ENCODE data around the gene AKR1C1.
"Not testable (repeated sequence)": the region's sequence is repeated elsewhere in the genome, so short reads cannot be mapped to it uniquely, and the experiment has no call there.

AKR1C1 gene

DNA sequence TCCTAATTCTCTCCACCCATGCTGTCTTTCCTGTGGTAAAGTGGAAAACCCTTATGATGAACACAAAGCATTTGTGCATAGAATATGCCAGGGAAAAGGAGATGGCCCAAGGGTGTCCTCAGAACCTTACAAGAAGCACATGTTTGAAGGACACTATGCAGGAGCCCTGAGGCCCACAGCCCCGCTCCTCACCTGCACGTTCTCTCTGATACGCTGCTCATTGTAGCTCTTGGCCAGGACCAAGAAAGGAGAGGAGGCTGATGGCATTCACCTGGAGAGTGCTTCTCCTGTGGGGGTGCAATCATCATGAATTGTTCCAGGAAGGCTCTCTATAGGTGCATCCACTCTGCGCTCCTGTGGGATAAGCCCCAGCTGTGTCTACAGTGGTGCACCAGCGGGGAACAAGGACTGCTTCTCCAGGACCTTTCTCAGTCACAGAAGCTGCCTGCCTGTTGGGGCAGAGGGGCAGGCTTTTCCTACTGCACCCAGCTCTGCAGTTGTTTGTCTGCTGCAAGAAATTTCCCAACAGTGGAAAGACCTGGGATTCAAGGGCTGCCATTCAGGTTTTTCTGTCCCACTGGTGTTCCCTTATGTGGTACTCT, 20.5 kb downstream of the AKR1C1 start:
- DNase-seq (ENCODE audit: low read depth in 2 of 2): no peak

DNA sequence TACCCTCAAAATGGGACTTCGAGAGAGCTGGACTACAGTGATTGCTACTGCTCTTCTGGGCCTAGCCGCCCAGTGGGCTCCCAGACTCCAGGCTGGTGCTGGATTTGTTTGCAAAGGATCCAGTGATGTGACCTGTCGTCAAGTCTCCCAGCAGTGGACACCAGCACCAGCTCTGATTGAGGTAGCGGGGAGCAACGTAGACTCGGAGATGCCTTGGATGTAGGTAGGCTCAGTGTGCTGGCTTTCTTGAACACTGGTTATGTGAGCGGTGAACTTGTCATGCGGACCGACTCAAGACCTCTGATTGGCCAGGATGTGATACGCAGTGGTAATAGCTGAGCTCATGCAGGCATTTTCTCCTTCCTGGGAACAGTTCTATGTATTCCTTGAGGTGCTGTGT, 21.0 kb downstream of the AKR1C1 start:
- DNase-seq (ENCODE audit: low read depth in 2 of 2): no peak

DNA sequence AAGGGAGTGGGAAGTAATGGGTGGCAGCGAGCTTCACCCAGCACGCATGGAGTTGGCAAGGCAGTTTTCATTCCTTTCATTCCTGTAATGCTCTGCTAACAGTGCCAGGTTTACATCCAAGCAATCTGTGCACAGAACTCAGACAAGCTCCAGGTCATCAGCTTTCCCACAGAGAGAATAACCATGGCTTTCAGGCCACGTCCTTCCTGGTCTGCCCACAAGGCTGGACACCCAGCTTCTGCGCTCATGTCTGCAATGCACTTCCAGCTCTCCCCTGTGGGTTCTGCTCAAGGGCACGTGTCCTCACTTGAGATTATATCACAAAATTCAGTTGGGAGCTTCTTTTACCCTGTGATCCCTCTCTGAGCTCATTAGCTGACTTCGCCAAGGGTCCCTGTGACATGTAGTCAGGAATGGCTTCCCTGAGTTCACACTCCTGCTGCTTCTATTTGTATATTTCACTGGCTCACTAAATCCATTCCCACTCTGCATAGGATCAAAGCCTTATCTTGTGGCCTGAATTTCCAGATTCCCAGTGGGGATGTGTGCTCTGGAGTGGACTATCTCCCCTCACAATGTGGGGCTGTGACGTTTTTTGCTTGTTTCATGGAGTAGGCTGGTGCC, 21.9 kb downstream of the AKR1C1 start:
- DNase-seq (ENCODE audit: low read depth in 2 of 2): no peak

DNA sequence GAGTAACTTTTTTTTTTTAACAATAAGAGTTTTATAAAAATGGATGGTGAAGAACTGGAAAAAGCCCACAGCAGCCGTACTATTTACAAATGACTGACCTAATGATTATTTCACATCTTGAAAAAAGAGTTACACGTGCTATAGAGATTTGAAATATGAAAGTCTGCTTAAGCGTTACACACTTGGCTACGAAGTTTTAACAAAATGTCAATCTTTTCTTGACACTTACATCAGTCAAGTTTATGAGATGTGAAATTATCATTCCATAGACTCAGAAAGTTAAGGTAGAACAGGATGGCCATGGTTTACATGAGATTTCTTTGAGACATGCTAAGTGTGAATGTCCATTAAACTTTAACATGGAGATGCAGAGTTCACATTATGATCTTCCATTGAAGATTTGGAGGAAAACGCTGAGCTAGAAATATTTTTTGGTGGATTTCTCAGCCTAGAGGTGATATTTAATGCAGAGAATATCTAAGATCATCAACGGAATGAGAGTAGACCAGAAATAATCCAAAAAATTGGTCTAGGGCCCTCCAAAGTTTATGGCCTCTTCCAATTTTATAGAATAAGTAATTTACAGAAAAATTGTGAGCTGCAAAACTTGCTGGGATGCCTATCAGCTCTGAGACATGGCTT, 24.9 kb downstream of the AKR1C1 start:
- not testable (repeated sequence) for DNase-seq (ENCODE audit: low read depth in 2 of 2)

DNA sequence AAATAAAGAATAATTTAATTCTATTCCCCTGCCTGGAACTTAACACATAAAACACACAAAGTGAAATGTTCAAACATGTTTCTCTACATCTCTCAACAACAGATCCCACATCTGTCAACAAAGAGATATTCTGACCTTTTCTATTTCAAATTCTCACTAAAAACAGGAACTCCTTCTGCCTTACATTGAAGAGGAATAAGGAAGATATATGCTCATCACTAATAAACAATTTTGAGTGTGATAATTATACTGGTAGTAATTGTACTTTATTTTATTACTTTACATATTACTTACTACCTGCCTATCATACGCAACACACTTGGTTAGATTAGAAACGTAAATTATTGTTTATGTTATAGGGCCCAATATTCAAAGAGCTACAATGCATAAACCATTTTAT, 27.0 kb downstream of the AKR1C1 start:
- DNase-seq (ENCODE audit: low read depth in 2 of 2): no peak

DNA sequence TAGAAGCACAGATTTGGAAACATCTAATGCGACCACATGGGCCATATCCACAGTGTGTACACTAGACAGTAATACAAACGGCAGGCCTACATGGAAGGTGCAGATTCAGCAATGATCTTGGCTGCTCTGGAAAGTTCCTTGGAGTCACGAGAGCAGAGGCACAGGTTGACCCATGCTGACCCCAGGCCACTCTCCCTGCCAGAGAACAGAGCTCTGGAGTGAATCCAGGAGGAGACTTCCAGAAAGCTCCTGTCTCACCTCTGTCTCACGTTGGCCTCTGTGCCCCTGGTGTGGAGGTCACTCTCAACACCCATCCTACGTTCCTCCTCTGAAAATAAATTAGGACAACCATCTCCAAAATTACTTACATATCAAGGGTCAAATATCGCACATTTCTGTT, 28.2 kb downstream of the AKR1C1 start:
- DNase-seq (ENCODE audit: low read depth in 2 of 2): not testable (repeated sequence)

DNA sequence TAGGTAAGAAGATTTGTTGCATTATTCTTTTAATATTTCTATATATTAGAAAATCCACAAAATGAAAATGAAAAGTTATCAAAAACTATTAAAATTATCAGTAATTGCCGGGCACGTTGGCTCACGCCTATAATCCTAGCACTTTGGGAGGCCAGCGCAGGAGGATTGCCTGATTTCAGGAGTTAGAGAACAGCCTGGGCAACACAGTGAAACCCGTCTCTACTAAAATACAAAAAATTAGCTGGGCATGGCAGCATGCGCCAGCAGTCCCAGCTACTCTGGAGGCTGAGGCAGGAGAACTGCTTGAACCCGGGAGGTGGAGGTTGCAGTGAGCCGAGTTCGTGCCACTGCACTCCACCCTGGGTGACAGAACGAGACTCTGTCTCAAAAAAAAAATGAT, 29.3 kb downstream of the AKR1C1 start:
- not testable (repeated sequence) for DNase-seq (ENCODE audit: low read depth in 2 of 2)

DNA sequence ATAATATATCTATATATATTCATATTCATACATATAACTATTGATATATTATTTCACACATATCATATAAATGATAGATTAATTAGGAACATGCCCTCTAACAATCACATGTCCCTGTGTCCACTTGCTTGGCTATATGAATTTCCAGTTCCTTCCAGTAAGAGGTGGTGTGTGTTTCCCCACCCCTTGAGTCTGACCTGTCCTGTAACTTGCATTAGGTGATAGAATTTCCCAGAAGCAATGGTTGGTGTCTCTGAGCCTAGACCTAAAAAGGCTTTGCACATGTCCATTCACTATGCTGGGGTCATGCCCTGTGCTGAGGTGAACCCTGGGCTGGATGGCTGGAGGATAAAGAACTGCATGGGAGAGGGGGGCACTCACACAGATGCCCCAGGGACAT, 31.0 kb downstream of the AKR1C1 start:
- not testable (repeated sequence) for DNase-seq (ENCODE audit: low read depth in 2 of 2)

DNA sequence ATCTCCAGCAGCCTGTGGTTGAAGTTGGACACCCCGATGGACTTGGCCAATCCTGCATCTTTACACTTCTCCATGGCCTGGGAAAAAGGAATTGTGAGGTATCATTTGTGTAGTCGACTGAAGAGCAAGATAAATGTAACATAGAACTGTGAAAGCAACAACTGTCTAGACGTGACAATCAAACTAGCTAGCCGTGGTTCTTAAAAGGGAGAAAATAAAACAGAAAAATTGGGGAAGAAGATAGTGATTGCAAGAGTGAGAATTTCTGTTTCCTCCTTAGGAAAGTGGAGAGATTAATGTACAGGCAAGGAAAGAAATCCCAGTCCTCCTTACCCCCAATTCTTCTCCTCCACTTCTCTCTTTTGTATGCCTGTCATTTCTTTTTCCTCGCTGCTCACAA, 35.5 kb downstream of the AKR1C1 start:
- no peak for DNase-seq (ENCODE audit: low read depth in 2 of 2)

DNA sequence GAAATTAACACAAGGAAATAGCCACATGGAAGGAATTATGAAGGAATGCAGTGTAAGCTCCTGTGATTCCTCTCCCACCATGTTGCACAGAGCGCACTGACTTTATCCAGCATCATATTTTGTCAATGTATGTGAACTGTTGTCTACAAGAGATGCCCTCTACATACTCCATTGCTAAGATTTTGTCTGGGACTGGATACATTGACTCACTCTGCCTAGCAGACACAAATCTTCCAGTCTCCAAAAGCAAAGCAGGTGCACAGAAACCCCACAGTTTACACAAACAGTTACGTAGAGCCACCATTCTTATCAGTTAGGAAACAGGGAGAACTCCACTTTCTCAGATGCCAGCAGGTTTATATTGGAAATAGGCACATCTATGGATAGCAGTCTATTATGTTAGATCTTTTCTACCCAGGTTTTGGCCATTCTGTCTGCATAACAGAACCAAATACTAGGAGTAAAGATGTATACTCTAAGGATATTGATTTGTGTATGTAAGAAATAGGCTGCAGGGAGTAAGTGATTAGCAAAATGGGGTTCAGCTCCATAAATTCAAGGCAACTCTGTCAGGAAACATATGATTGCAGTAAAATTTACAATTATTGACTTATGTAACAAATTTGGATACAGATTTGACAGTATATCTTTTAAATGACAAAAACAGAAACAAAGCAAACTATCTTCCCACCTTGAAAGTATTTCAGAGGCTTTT, 39.0 kb downstream of the AKR1C1 start:
- no peak for DNase-seq (ENCODE audit: low read depth in 2 of 2)

DNA sequence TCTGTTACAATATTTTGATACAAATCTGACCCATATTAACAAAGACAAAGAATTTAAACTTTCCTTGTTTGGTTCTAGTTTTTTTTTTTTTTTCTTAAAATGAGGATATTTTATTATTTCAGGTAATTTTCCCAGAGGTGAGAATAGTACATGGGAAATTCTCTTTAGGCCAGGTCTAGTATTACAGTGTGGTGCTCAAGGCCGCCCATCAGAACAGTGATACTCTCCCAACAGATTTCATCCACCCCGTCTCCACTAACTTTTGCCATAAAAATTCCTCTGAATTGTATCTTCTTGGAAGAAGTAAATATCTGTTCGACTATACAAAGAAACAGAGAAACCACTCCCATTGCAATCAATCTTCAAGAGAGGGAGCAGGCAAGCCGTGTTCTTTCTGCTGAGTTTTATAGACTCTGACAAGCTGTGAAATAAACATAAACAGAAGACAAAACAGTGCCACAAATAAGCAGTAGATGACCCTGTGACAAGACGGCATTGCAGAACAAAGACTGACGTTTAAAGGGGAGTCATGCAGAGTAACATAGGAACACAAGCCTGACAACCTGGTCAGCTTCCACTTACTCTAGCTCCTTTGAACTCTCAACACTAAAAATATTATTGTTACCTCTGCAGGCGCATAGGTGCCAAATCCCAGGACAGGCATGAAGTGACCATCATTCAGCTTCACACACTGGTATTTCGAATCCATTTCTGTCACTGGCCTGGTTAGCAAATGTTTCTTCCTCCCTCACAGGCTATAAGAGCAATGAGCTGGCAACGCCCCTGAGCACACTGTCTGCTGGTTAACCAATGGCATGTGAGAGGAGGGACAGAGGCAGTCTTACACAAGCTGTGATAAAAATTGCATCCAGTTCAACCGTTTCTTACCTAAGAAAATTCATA, 40.2 kb downstream of the AKR1C1 start, which contains the start of gene AKR1C2:
Gene AKR1C2, minus strand, starts transcription at position 731 of the 903 bp plus-strand sequence. Its CDS starts 22 bp downstream, at position 709.
- DNase-seq (ENCODE audit: low read depth in 2 of 2): not testable (repeated sequence)

DNA sequence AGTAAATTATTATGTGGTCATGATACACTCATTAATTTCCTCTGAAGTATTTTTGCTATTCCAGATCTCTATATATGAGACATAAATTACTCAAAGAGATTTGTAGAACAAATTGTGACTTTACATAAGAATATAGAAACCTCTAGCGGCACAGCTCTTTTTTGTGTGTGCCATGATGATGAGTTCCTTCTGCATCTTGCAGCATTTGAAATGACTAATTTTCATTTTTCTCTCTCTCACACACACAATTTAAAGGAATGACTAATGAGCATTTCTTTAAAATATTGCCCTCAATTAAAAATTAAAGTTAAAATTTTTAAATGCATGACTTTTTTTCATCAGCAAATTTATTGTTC, 40.8 kb downstream of the AKR1C1 start:
- not testable (repeated sequence) for DNase-seq (ENCODE audit: low read depth in 2 of 2)

DNA sequence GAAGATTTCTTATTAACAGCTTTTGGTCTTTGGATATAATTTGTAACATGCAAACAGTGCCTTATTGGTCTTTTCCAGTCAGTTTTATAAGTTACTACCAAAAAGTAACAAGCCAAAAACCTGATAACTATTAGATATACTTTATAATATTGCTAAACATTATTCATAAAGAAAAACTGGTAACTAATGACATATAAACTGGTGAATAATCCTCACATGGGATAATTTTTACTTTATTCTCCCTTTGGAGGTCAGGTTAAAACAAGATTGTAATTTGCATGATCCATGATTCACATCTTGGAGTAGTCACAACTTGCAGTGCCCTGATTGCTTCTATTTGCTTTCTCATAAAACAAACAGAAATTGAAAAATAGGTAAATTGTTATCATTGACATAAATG, 41.3 kb downstream of the AKR1C1 start:
- not testable (repeated sequence) for DNase-seq (ENCODE audit: low read depth in 2 of 2)

DNA sequence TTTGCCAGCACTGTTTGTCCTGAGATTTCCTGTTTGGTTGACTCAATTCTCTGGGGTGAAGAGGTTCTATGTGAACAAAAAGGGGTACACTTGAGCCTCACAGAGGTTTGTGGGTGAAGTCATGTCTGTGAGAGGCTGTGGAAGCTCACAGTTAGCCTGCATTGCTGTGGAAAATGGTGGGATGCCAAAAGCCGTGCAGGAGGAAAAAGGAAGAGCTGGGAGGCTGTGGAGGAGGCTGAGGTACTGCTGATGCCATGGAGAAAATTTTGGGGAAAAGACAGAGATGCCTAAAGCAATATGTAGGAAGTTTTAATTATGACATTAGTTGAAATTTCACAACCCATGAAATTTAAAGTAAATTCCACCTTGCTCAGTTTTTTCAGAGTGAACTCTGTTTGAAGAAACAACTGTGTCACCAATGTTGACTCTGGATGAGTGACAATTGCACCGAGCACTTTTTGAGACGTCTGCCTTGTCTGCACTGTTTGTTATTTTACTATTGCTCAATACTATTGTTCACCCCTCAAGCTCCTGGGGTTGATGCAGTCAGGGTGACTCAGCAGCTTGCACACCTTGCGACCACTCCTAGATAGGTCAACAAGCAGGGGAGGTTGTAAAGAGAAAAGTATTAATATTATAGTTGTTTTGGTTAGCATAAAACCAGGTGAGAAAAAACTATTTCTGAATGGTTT, 45.8 kb downstream of the AKR1C1 start:
- not testable (repeated sequence) for DNase-seq (ENCODE audit: low read depth in 2 of 2)

DNA sequence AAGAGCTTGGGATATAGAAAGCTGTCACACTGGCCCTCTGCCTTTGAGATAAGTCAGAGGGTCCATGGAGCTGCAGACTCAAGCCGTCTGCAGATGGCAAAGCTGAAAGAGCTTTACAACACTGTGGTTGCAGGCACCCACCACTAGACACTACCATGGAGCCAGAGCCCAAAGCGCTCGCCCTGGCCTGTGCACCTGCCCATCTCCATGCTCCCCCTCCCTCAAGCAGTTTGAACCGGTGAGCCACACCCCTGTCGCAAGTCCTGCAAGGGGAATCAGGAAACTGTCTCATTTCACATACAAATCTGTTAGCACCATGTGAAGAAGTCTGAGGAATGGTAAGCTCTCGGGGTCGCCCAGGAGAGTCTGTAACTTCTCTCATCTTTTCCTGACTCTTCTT, 46.8 kb downstream of the AKR1C1 start:
- not testable (repeated sequence) for DNase-seq (ENCODE audit: low read depth in 2 of 2)

DNA sequence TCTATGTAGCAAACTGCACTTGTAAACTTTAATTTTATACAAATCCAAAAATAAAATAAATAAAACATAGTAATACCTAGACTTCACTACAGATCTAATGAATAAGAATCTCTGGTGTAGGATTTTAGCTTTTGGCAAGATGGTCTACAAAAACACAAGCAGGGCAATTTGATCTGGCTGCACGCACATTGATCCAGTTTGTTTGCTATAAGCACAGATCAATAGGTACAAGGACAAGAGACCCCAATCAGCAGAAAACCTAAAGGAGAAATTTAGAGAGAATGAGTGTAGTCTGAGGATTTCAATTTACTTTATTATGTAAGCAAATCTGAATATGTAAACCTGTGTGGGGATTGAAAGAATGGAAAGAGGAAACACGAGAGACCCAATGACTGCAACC, 48.2 kb downstream of the AKR1C1 start:
- DNase-seq (ENCODE audit: low read depth in 2 of 2): not testable (repeated sequence)

DNA sequence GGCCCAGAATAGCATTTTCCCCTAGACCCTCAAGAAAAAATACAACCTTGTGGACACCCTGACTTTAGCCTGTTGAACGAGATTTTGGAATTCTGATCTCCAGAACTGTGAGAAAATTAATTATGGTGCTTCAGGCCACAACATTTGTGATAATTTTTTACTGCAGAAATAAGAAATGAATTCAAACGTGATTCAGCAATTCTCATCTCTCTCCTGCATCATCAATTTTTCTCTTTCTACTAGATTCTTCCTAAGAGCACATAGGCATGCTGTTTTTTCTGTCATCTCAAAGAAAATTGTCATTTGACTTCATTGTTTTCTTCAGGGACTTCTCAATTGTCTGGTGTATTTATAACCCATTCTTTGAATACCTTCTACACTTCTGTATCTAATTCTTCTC, 49.4 kb downstream of the AKR1C1 start:
- DNase-seq (ENCODE audit: low read depth in 2 of 2): no peak

DNA sequence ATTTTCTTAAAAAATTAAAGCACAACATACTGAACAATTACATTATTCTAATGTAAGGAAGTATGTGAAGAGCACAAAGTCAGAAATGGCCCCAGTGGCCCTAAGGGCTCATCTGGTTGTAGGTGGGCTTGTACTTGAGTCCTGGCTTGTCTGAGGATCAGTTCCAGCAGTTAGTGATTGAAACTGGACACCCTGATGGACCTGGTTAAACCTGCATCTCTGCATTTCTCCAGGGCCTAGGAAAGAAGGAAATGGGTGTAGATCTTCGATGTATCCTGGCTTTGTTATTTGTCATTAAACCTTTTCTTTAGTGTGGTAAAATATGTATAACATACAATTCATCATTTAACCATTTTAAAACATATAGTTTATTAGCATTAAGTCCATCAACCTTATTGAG, 50.2 kb downstream of the AKR1C1 start:
- DNase-seq (ENCODE audit: low read depth in 2 of 2): no peak

DNA sequence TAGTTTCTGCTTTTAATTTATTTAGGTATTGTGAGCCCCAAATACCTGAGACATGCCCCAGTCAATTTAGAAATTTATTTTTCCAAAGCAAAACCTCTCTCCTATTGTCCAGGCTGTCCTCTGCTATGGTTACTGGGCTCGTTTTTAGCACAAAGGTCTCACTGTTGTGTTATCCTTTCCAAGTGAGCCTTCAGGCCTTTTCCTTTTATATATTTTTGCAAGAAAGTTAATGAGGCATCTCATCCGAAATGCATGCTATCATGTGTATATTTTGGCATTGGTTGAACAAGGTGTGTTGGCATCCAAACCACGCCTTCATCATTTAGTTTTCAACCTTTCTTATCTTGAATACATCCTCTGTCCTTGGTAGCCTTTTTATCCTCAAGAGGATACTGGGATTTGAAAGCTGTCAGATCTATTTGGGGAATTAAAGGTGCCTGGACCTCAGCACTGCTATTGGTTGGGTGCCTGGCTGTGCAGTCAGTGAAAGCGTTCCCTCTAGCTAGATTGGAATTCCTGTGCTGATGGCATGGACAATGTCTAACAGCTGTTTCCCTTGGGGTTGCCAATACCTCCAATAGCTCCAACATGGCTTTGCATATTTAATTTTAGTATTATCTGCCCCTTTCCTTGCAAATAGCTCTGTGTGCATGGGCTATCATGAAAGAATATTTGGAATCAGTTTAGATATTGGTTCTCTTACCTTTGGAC, 51.1 kb downstream of the AKR1C1 start:
- not testable (repeated sequence) for DNase-seq (ENCODE audit: low read depth in 2 of 2)

DNA sequence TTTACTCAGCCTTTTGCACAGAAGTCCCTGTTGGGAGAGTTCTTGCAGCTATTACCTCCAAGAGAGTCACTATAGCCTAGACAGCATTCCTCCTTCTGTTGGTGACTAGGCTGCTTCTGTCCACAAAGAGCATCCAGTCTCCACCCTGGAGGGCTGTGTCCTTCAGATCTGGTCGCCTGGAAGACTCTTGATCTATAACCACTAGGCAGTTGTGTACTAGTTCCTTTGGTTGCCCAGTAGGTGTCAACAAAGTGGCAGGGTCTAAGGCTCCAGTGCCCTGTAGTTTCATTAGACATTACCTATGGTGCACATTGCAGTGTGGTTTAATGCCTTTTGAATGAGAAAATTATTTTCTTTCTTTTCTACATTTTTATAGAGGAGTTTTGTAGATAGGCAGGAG, 51.7 kb downstream of the AKR1C1 start:
- no peak for DNase-seq (ENCODE audit: low read depth in 2 of 2)
